Measurements from ENCODE around the gene HMBS.

DNA sequence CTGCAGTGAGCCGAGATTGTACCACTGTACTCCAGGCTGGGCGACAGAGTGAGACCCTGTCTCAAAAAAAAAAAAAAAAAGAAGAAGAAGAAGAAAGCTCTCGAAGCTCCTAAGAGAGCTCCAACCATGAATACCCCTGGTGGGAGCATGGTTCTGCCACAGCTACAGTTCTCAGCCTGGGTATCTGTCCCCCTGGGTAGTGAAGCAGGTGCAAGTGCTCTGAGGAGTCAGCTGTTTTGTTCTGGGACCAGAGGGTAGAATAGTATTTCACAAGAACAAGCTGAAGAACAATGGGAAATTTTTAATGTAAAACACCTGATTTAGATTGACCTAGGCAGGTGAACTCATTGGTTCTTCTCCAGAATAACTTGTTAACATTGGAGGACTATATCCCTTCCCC, 23.4 kb upstream of the HMBS start:
- TF ChIP-seq POLR2AphosphoS5 (IDR thresholded peaks at IDR 0.05; ENCODE audit: low read depth) (no peak), CTCF (IDR thresholded peaks at IDR 0.05; ENCODE audit: insufficient read depth, low read length) (no peak)

All from HL-60 (cell line).